Endothelial cell of hepatic sinusoid (primary cell): ENCODE results near the gene GRM8.

Experiments
- in situ Hi-C: cut with HindIII; loops from 2 replicates; pipeline ENCODE4 v1.10.0; 2017; ENCODE audit warnings: low sequenced_read_pairs

Gene GRM8

DNA sequence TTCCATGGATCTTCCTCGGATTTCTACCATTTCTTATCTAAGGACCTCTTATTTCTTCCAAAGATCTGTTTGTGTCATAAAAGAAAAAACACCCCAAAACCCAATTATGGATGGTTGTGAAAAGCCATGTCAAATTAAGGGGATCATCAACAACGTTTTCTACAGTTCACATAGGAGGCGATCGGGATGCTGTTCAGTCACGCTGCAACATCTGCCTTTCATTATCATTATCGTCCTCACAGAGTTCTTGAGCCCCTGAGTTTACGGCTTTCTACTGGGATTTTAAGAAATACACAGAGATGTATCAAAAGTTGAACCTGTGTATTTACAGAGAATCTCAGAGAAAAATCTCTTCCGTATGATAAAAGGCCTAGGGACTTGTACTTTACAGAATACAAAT, 101.4 kb downstream of the GRM8 start:
- in situ Hi-C loops, result no loop called here

DNA sequence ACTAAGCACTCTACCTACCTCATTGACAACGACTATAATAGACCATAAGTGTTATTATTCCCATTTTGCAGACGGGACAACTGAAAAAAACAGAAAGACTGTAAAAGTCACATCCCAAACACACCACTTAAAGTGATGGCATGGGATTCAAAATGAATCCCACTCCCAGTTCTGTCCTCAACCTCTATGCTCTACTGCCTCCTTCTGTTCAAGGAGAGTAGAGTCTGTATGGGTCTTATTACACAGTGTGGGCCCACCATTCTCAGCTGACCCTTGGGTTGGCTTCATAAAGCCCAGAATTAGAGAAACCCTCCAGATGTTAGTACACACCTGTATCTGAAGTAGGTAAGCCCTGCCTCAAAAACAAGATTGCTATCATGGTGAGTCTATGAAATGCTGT, 102.2 kb downstream of the GRM8 start:
- in situ Hi-C loops, result no loop called here

DNA sequence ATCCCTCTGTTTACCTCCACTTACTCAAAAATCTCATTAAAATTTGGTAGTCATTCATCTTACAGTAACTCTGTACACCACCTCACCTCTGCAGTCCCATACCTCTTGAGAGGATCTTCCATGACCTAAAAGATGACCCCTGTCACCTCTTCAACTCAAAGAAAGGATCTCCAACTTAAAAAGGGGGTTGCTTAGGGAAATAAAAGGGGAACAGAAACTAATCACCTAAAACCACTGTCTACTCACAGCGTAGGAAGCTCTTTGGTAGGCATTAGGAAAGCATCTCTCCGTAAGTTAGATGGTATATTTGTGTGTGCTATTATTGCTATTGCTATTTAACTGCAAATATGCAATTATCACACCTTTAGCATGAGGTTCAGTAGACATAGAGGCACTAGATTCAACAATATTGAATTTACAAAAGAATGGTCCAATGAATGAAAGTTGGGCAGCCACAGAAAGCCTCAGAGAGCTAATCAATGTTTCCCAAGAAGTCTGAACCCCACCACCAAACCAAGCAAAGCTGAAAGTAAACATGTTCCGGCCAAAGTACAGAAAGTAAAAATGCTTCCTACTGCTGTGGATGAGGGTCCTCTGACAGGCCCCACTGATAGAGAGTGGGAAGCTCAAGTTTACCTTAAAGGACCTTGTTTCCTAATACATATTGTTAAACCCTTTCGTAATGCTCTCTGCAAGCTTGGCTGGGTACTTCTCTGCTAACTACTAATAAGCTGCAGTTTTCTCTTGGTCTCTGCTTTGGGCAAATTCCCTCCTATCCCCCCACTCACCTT, 105.8 kb downstream of the GRM8 start:
- in situ Hi-C loops, result no loop called here

DNA sequence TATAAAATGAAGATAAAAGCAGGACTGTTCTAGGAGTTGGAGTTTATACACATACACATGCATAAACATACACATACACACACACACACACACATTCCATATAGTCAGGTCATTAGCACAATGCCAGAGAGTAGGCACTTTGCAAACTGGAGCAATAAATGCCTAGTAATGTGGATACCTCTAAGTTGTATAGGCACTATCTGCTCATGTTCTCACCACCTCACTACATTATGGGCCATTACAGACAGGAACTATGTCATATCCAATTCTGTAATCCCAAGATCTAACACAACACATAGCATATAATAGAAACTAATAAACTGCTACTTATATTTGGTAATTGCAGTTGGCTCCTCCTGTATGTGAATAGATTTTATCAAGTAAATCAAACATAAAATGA, 115.6 kb downstream of the GRM8 start:
- in situ Hi-C loops, result no loop called here

DNA sequence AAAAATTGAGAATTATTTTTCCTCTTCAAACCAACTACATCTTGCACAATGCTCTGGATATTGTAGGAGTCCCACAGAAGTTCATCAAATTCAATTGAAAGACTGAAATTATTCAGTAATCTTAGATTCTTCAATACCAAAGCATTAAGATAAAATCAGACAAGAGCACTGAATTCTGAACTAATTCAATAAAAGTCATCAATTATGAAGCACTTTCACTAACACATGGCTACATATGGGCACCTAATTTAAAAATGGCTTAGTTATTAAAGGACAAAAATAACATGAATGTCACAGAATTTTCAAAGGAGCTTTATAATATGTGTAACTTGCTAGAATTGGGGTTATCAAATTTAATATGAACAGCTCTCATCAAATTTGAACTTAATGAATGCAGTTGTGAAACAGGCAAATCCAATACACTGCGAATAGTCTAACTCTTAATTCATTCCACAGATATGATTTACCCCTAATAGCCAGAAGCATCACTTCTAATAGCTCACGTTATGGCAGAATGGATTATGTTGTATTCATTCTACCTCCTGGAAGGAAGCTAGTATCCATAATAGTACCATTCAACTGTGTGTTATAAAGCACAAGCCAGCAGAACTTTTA, 116.8 kb downstream of the GRM8 start:
- in situ Hi-C loops, result no loop called here

DNA sequence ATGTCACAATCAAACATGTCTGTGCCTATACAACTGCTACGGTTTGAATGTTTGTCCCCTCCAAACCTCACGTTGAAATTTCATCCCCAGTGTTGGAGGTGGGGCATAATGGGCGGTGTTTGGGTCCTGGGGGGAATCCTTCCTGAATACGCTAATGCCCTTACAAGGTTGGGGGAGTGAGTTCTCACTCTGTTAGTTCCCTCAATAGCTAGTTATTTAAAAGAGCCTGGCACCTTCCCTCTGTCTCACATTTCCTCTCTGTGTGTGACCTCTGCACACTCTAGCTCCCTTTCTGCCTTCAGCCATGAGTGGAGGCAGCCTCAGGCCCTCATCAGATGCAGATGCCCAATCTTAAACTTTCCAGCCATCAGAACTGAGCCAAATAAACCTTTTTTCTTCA, 129.5 kb downstream of the GRM8 start:
- in situ Hi-C loops, result no loop called here

DNA sequence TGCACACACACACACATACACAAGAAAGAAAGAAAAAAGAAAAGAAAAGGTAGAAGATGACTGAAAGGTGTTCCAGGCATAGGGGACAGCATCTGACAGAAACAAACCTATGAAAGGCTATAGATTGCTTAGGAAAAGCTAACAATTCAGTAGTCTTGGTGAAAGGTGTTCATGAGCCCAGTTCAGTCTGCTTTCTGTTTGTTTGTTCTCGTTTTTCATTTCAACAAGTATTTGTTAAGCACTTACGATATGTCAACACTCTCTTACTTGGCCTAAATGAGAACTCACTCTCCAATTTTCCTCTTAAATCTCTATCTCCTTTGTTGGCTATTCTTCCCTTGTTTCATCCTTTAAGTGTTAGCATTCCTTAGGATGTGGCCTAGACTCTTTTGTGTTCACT, 133.2 kb downstream of the GRM8 start:
- in situ Hi-C loops, result no loop called here

DNA sequence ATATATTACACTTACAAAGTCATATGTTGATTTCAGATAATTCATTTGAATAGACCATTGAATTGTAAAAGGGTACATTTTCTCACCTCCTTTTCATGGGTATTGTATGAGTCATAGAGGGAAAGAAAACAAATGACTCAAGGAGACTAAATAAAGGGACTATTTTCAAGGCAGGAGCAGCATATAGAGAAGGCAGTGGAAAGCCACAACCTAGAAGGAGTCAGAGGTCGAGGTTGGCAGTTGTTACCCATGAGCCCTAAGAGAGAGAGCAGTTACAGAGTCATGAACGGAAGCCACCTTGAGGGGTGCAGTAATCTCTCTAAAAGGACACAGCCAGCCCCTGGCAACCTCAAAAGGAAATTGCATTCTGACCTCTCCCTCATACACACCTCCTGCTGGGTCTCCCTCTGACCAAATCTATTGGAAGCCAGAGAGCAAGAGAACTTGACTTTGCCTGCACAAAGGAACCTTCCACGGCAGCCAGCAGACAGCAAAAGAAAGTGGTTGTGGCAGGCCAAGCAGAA, 137.9 kb downstream of the GRM8 start:
- in situ Hi-C loops, result no loop called here

DNA sequence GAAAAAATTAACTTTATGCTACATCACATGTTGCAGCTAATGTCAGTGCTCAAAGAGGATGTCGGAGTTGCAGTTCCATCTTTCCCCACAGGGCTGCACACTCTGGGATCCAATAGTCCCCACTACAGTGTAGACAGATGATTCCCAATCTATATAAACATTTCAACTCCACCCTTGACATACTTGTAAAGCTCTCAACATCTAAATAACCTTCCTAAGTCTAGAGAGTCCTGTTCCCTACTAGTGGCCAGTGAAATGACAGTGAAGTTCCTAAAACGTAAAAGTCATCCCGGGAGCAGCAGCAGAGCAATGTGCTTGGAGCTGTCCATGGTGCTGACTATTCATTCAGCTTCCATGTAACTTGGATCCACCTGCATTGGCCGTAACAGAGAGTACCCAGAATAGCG, 145.1 kb downstream of the GRM8 start:
- in situ Hi-C loops, result no loop called here

DNA sequence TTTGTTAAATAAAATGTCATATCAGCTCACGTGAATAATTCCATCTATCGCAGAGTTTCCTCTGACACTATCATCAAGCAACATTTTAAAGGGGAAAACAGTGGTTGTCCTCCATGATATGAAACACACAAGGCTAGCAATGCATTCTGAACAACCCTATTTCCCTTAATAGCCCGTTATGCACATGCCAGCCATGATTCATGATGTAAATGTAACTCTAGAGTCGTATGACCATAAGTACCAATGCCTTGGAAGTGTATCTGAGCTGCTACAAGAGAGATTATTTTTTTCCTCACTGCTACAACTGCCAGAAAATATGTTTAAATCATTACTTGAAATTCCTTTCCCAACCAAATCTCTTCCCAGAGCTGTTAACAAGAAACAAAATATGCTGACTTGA, 159.4 kb downstream of the GRM8 start:
- in situ Hi-C loops, result no loop called here

DNA sequence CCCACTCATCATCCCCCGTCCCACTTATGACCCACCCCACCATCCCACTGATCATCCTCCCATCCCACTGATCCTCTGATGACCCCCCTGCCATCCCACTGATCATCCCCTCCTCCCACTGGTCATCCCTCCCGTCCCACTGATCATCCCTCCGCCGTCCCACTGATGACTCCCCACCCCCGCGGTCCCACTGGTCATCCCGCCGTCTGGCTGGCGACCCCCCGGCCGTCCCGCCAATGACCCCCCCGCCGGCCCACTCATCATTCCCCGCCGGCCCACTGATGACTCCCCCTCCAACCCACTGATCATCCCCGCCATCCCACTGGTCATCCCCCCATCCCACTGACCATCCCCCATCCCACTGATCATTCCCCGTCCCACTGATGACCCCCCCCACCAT, 161.1 kb downstream of the GRM8 start:
- in situ Hi-C loops, result no loop called here

DNA sequence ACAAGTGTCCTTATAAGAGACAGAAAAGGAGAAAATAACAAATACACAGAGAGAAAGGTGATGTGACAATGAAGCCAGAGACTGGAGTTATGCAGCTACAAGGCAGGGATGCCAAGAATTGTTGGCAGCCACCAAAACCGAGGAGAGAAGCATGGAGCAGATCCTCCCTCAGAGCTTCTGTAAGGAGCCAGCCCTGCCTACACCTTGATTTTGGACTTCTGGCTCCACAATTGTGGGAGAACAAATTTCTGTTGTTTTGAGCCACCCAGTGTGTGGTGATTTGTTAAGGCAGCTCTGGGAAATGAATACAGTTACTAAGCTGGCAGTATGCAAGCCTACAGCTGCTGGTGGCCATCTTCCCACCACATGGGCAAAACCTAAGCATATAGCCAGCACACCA, 163.6 kb downstream of the GRM8 start:
- in situ Hi-C loops, result no loop called here

DNA sequence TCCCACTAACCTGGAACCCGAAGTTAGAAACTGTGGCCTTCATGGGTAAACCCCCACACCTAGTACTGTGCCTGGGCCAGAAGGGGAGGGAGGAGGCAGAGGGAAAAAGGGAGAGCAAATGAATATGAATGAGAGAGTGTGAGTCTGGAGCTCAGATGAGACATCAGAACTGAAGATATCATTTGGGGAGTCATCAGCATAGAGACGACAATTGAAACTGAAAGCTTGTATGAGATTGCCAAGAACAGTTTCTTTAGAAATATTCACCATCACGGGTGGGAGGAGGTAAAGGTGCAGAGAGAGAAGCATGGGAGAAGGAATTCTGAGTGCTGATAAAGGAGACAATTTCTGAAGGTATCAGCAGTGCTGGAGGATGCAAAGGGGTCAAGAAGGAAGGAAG, 171.2 kb downstream of the GRM8 start:
- in situ Hi-C loops, result no loop called here

DNA sequence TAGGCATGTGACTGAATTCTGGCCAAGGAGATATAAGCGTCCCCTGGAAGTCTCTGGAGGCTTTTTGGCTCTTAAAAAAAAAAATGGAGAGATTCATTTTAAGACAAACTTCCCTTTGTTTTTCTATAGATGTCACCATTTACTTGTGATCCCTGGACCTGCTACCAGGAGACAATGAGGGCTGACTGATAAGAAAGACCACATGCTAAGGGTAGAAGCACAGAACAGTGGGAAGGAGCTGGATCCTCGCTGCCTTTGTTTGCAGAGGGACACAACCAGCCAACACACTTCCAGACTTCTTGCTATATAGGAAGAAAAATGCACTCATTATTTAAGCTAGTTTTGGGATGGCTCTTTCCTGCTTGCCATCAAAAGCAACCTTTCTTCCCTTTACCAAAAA, 172.2 kb downstream of the GRM8 start:
- in situ Hi-C loops, result no loop called here

DNA sequence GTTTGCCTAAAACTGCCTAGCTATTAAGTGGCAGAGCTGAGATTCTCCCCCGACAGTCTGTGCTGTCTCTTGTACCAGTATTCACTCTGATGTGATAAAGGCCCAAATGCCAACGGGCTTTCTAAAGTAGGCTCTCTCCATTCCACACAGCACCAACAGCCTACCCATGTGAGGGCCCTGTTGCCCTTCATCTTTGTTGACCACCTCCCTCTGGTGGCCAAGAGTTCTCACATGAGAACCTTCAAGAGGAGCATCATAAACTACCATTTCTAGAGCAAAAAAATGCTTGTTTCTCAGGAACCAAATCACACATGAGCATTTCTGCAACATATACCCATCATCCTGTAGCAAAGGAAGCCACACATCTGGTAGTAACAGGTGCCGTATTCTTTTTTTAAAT, 185.8 kb downstream of the GRM8 start:
- in situ Hi-C loops, result no loop called here

DNA sequence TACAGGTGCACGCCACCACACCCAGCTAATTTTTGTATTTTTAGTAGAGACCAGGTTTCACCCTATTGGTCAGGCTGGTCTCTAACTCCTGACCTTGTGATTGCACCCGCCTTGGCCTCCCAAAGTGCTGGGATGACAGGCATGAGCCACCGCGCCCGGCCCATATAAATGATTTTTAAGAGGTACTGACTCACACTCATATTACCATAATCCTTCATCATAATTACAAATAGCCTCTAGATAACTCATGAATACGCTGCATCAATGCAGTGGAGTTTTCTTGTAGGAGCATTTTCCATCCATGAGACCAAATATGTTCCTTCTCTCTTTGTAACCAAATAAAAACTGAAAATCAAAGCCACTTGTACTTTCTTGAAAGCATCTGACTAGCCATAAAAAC, 193.3 kb downstream of the GRM8 start:
- in situ Hi-C loops, result no loop called here

DNA sequence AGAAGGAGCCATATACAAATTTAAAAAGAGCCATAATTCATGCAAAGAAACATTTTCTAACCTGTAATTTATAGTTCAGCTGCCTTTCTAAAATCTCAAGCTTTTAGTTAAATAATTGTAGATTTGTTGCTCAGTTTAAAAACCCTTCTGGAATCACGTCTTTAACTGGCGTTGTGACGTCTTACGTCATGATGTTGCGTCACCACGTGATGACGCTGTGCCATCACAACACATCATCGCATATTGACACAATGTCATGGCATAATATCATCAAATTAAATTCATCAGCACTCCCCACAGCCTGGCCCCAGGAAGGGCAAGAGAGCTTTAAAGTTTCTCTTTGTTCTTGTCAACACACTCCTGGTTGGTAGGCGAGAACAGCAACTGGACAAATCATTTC, 194.8 kb downstream of the GRM8 start:
- in situ Hi-C loops, result no loop called here

DNA sequence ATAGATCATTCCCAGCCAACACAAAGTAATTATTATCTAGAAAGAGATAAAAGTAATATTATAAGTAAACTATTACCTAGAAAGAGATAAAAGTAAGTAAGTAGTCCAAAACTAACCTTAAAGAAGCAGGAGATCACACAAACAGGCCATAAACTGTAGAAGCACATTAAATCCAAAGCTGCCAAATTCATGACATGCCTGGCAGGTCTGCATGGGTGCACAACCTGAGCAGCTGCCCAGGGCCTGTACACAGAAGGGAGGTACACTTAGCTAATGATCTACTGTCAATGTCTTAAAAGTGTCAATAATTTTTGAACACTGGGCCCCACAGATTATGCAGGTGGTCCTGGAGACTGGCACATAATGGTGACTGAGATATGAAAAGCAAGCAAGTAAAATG, 196.5 kb downstream of the GRM8 start:
- in situ Hi-C loops, result no loop called here

DNA sequence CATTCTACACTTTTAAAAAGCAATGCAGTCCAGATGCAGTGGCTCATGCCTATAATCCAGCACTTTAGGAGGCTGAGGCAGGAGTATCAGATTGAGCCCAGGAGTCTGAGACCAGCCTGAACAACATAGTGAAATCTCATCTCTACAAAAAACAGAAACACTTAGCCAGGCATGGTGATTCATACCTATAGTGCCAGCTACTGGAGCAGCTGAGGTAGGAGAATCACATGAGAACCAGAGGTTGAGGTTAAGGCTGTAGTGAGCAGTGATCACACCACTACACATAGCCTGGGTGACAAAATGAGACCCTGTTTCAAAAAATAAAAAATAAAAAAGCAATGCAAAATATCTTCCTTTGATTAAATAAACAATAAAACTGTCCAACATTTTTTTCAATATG, 205.2 kb downstream of the GRM8 start:
- in situ Hi-C loops, result no loop called here

DNA sequence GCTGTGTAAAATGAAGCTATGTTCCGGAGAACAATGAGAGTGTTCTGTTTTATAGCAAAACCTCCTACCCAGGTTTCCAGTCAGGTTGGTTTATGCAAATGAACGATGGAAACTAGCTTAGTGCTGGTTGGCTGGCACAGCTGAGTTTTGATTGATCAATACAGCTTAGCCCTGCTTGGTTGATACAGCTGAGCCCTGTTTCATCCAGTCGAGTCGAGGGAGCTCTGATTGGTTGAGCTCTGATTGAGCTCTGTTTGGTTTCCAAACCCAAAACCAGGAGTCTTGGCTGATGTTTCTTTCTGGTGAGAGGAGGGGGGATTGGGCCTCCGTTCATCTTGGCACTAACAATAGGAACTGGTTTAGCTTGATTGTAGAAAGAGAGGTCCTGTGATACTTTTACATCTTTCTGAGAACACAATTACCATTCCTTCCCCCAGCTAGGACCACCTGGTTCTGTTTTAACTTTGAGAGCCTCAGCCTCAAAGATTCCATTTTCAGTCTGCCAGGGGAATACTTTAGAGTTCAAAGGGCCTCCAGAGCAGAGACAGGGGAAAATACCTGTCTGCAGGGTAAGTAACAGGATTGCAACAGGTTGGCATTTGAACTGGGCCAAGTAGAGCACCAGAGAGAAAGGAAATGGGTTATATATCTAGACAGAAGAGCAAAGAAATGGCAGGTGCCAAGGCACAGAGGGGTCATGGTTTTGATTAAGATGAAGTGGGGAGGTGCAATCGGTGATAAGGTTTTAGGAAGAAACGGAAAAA, 210.9 kb downstream of the GRM8 start:
- in situ Hi-C loops, result no loop called here

DNA sequence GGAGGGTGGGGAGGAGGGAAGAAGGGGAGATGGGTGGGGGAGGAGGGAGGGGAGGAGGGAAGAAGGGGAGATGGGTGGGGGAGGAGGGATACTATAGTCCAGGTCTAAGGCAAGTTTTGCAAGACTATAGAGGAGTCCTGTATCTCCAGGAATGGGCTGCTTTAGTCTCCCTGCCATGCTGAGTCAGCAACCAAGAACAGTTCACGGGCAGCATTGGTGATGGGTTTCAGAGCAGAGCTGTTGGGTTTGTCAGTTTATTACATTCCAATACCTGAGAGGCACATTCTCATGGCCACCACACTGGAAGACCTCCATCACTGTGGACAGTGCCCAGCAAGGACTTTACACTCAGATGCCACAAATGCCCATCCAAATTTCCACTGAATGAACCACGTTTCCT, 212.7 kb downstream of the GRM8 start:
- in situ Hi-C loops, result no loop called here

DNA sequence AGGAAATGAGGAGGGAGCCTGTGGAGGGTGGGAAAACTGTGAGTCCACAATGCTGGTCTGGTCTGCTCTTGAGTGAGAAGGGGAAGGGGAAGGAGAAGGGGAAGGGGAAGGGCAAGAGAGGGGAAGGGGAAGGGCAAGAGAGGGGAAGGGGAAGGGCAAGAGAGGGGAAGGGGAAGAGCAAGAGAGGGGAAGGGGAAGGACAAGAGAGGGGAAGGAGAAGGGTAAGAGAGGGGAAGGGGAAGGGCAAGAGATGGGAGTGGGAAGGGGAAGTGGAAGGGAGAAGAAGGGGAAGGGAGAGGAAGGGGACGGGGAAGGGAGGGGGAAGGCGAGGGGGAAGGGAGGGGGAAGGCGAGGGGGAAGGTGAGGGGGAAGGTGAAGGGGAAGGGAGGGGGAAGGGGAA, 213.2 kb downstream of the GRM8 start:
- in situ Hi-C loops, result no loop called here
